Peyer's patch (tissue), 4 donors: ENCODE data around the gene FDXACB1. TPM values are rescaled to one million over a fixed set of nuclear protein-coding genes. Genes with fewer than 3 reads are reported as not detected.

Experiments
- DNase-seq, 3 donors: peaks; one replicate each; pipeline ENCODE4 v3.0.0-alpha.2; 2017 to 2019
- H3K27ac ChIP-seq, 4 donors: fragments of 200-600 bp; sonication (generic); one replicate each; pipeline ENCODE4 v1.5.1; 2016 to 2019
- H3K27me3 ChIP-seq, 2 donors: fragments of 200-600 bp; sonication (generic); one replicate each; pipeline ENCODE4 v1.5.1; 2019
- H3K36me3 ChIP-seq, 3 donors: fragments of 200-600 bp; sonication (generic); one replicate each; pipeline ENCODE4 v1.5.1; 2016 to 2019
- H3K4me1 ChIP-seq, 4 donors: fragments of 200-600 bp; sonication (generic); one replicate each; pipeline ENCODE4 v1.5.1; 2016 to 2019
- H3K4me3 ChIP-seq, 4 donors: fragments of 200-600 bp; sonication (generic); 1 replicate in 3 of 4; 2 replicates in 1 of 4; pipeline ENCODE4 v1.5.1; 2016 to 2019; ENCODE audit warnings: mild to moderate bottlenecking in 1 of 4
- H3K9me3 ChIP-seq, 4 donors: fragments of 200-600 bp; sonication (generic); one replicate each; pipeline ENCODE4 v1.5.1; 2016 to 2019; ENCODE audit warnings: mild to moderate bottlenecking in 1 of 4
- POLR2A ChIP-seq, 2 donors: fragments of 450-650 bp; IDR thresholded peaks; one replicate each; pipeline ENCODE4 v1.5.1; 2017; ENCODE audit warnings: antibody characterized with exemption in 2 of 2, mild to moderate bottlenecking in 2 of 2, moderate library complexity in 2 of 2
- total RNA-seq, 4 donors: library from RNA; depleted of rRNA; stranded (reverse); fragments of >200 nt; gene quantifications; one replicate each; pipeline ENCODE4 v1.1.0, GENCODE V29; 2016
- TF ChIP-seq, protein P1 (sequence below), 6 experiments: fragments of 450-650 bp in 4 of 6; fragments of 200-600 bp in 2 of 6; sonication (generic) in 1 of 6; IDR thresholded peaks; one replicate each; pipeline ENCODE4 v1.5.1; 2017 to 2019; ENCODE audit warnings: antibody characterized with exemption in 6 of 6, mild to moderate bottlenecking in 3 of 6, moderate library complexity in 1 of 6

The FDXACB1 gene
- total RNA-seq, 4 donors from 2014 or later = 0.53 to 1.7 (median 1.1) TPM

DNA sequence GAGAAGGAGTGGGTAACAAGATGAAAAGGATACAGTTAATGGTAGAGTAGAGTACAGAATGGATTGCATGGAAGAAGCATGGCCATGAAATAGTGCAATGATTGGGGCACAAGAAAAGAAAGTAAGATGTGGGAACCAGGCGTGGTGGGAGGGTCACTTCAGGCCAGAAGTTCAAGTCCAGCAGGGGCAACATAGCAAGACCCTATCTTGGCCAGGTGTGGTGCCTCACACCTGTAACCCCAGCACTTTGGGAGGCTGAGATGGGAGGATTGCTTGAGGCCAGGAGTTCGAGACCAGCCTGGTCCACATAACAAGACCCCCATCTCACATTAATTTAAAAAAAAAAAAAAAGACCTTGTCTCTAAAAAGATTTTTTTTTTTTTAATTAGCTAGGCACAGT lies 38.3 kb upstream of the FDXACB1 start:
- no peak for DNase-seq
- H3K27ac ChIP-seq = no peak overlapping the region

DNA sequence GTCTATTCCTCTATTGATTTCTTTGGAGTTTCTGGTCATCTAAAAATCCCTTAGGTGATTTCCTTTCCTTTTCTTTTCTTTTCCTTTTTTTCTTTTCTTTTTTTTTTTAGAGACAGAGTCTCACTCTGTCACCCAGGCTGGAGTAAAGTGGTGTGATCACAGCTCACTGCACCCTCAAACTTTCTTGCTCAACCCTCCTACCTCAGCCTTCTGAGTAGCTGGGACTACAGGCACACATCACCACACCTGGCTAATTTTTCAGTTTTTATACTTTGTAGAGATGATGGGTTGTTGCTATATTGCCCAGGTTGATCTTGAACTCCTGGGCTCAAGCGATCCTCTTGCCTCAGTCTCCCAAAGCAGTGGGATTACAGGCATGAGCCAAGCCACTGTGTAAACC lies 37.8 kb upstream of the FDXACB1 start:
- H3K36me3 ChIP-seq = no peaks in the 10 kb centered on the region
- no peak overlapping the region for H3K27ac ChIP-seq
- H3K9me3 ChIP-seq = no peaks in the 10 kb centered on the region
- TF ChIP-seq, protein P1, sequence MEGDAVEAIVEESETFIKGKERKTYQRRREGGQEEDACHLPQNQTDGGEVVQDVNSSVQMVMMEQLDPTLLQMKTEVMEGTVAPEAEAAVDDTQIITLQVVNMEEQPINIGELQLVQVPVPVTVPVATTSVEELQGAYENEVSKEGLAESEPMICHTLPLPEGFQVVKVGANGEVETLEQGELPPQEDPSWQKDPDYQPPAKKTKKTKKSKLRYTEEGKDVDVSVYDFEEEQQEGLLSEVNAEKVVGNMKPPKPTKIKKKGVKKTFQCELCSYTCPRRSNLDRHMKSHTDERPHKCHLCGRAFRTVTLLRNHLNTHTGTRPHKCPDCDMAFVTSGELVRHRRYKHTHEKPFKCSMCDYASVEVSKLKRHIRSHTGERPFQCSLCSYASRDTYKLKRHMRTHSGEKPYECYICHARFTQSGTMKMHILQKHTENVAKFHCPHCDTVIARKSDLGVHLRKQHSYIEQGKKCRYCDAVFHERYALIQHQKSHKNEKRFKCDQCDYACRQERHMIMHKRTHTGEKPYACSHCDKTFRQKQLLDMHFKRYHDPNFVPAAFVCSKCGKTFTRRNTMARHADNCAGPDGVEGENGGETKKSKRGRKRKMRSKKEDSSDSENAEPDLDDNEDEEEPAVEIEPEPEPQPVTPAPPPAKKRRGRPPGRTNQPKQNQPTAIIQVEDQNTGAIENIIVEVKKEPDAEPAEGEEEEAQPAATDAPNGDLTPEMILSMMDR (IDR thresholded peaks at IDR 0.05) = no peak
- no peak for TF ChIP-seq POLR2A (IDR thresholded peaks at IDR 0.05)
- H3K27me3 ChIP-seq = no peaks in the 10 kb centered on the region
- peaks cover 0 to 8% (median 0%) of the 10 kb centered on the region in 4 donors for H3K4me1 ChIP-seq
- H3K4me3 ChIP-seq = no peak overlapping the region
- DNase-seq = no peak

More for the DNA sequence above, 38.3 kb upstream of the FDXACB1 start:
- no peaks in the 10 kb centered on the region for H3K27me3 ChIP-seq
- no peaks in the 10 kb centered on the region for H3K9me3 ChIP-seq
- H3K4me3 ChIP-seq = no peak overlapping the region
- no peaks in the 10 kb centered on the region for H3K36me3 ChIP-seq
- H3K4me1 ChIP-seq = peaks cover 0 to 8% (median 0%) of the 10 kb centered on the region in 4 donors
- TF ChIP-seq, protein P1 (IDR thresholded peaks at IDR 0.05) = no peak
- no peak for TF ChIP-seq POLR2A (IDR thresholded peaks at IDR 0.05)

DNA sequence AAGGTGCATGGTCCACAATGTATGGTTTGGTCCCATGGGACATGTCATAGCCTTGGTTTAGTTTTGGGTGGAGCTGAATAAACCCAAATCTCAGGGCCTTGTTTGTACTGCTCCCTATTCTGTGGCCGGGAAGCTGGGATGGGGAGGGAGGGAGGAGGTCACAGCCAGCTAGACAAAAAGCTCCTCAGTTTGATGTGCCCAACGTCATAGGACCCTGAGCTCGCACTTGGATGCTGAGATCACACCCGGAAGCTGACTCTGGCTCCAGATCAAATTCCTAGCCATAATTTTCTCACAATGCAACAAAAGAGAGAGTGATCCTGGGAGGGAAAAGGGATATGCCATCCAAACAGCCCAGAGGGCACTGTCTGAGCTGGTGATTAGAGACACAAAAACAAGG lies 35.0 kb upstream of the FDXACB1 start:
- Histone ChIP-seq H3K36me3 (no peaks in the 10 kb centered on the region), H3K27ac (peak overlapping the region; percentile 63 to 89 (median 71)), H3K27me3 (no peaks in the 10 kb centered on the region), H3K4me3 (peak overlapping the region in 3 of 4 donors; percentile 22 to 54 (median 37)), H3K9me3 (no peaks in the 10 kb centered on the region), H3K4me1 (peaks cover 0 to 8% (median 0%) of the 10 kb centered on the region in 4 donors)
- no peak for DNase-seq
- no peak for TF ChIP-seq POLR2A (IDR thresholded peaks at IDR 0.05)
- TF ChIP-seq, protein P1 (IDR thresholded peaks at IDR 0.05) = no peak

DNA sequence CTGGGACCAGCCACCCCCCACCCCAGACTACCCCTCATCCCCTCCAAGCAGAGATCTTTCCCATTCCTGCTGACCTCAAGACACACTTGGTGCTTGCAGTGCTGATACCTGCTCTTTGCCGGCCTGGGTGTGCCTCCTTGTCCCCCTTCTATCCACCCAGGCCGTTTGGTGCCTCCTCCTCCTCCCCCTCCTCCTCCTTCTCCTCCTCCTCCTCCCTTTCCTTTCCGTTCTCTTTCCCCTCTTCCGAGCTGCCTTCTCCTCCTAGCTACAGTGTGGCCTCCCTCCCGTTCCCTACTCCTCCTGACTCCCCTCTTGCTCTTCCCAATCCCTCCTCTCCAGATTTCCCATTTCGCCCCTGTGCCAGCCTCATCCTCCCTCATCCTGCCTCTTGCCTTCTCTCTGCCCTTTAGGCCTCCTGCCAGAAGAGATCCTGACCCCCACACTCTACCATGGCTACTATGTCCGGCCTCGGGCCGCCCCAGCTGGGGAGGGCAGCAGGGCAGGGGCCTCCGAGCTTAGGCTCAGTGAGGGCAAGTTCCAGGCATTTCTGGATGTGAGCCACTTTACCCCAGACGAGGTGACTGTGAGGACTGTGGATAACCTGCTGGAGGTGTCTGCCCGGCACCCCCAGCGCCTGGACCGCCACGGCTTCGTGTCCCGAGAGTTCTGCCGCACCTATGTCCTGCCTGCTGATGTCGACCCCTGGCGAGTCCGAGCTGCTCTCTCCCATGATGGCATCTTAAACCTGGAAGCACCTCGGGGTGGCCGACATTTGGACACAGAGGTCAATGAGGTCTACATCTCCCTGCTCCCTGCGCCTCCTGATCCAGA lies 34.3 kb upstream of the FDXACB1 start:
- Histone ChIP-seq H3K27ac (peak overlapping the region; percentile 63 to 89 (median 71)), H3K9me3 (no peaks in the 10 kb centered on the region), H3K36me3 (no peaks in the 10 kb centered on the region), H3K27me3 (no peaks in the 10 kb centered on the region), H3K4me3 (peak overlapping the region; percentile 15 to 54 (median 30)), H3K4me1 (peaks cover 0 to 6% (median 0%) of the 10 kb centered on the region in 4 donors)
- no peak for DNase-seq
- TF ChIP-seq, protein P1 (IDR thresholded peaks at IDR 0.05) = no peak
- no peak for TF ChIP-seq POLR2A (IDR thresholded peaks at IDR 0.05)

DNA sequence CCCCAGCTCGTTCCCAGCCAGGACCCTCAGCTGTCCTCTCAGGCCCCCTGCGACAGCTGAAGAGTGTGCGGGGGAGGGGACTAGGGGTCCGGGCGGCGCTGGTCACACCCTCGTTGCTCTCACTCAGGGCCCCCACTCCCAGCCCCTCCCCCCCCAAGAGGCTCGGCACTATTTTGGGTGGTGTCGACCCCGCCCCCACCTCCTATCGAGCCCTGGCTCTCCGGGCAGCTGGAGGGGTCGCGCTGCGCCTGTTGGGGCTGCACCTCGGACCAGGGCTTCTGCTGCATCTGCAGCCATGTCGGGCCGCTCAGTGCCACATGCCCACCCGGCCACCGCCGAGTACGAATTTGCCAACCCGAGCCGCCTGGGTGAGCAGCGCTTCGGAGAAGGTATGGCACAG lies 33.6 kb upstream of the FDXACB1 start, which contains the start of gene HSPB2:
Gene HSPB2, plus strand, starts transcription at position 200 of the 400 bp plus-strand sequence. Its CDS starts 96 bp downstream, at position 296.
- no peaks in the 10 kb centered on the region for H3K4me1 ChIP-seq
- no peaks in the 10 kb centered on the region for H3K9me3 ChIP-seq
- TF ChIP-seq POLR2A (IDR thresholded peaks at IDR 0.05) = no peak
- TF ChIP-seq, protein P1 (IDR thresholded peaks at IDR 0.05) = no peak
- DNase-seq = no peak
- H3K27me3 ChIP-seq = no peaks in the 10 kb centered on the region
- no peaks in the 10 kb centered on the region for H3K36me3 ChIP-seq
- H3K4me3 ChIP-seq = peak within 1 kb of the TSS; percentile 15 to 54 (median 30)
- H3K27ac ChIP-seq = peak within 1 kb of the TSS; percentile 63 to 89 (median 71)
